PC-3 (cell line): ENCODE data around the gene TRAPPC2L.

Source experiments
- EZH2 ChIP-seq: fragments of 300-600 bp; sonication (generic); IDR thresholded peaks from one replicate; pipeline ENCODE4 v1.6.1; 2017; ENCODE audit warnings: antibody characterized with exemption, mild to moderate bottlenecking, low read length; ENCODE audit not compliant: unreplicated experiment
- EZH2phosphoT487 ChIP-seq: fragments of 300-600 bp; sonication (generic); IDR thresholded peaks from 2 replicates; pipeline ENCODE4 v1.6.1; 2018; ENCODE audit warnings: mild to moderate bottlenecking, antibody characterized with exemption, low read length, borderline replicate concordance
- TF ChIP-seq, protein P1 (sequence below): fragments of 300-600 bp; sonication (generic); conservative IDR thresholded peaks from 2 replicates; pipeline ENCODE4 v1.5.1; 2017; ENCODE audit warnings: antibody characterized with exemption, low read depth, mild to moderate bottlenecking, low read length

DNA sequence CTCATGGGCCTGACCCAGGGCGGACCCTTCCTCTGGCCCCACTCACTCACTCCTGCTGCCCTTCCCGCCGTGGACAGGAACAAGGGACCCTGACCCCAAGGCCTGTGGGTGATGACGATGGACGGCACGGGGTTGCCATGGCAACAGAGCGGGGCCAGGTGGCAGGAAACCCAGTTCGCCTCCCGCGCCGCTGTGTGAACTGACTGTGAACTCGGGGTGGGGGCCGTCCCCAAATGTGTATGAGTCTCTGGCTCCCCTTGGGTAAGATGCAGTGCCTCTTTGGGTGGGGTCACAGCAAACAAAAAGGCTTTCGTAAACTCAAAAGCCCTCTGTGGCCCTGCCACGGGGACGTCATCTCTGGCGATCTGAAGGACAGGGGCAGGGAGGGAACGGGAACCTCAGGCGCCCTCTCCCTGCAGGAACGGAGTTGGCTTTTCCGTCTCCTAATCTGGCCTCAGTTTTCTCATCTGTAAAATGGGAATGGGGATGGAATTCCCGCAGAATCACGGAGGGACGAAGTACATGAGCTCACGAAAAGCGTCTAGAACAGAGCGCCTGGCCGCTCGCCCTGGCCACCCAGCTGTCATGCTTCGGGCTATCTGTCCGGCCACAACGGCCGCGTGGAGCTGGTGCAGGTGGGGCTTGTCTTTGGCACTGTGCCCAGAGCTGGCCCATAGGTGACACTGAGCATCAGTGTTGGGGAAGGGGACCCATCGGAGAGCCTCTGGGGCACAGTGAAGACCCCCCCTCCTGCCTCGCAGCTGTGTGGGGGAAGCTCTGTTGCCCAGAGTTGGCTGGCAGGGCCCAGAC lies 54.4 kb downstream of the TRAPPC2L start:
- TF ChIP-seq, protein P1, sequence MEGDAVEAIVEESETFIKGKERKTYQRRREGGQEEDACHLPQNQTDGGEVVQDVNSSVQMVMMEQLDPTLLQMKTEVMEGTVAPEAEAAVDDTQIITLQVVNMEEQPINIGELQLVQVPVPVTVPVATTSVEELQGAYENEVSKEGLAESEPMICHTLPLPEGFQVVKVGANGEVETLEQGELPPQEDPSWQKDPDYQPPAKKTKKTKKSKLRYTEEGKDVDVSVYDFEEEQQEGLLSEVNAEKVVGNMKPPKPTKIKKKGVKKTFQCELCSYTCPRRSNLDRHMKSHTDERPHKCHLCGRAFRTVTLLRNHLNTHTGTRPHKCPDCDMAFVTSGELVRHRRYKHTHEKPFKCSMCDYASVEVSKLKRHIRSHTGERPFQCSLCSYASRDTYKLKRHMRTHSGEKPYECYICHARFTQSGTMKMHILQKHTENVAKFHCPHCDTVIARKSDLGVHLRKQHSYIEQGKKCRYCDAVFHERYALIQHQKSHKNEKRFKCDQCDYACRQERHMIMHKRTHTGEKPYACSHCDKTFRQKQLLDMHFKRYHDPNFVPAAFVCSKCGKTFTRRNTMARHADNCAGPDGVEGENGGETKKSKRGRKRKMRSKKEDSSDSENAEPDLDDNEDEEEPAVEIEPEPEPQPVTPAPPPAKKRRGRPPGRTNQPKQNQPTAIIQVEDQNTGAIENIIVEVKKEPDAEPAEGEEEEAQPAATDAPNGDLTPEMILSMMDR = no peak
- TF ChIP-seq EZH2 (no peak), EZH2phosphoT487 (no peak)
